HepG2 (cell line): ENCODE data around the gene FBXO24. TPM values are rescaled to one million over a fixed set of nuclear protein-coding genes. Genes with fewer than 3 reads are reported as not detected.

Experiments used
- ARNT2 ChIP-seq: sonication (generic); formaldehyde crosslinking; IDR thresholded peaks from 2 replicates; pipeline ENCODE4 v1.8.0; 2022; ENCODE audit warnings: mild to moderate bottlenecking, low read depth, missing genetic modification reagents, moderate library complexity
- DRAP1 ChIP-seq: IDR thresholded peaks from 2 replicates; pipeline ENCODE4 v1.6.1; 2016; ENCODE audit warnings: missing genetic modification reagents, missing compliant biosample characterization
- GLI4 ChIP-seq: sonication (generic); formaldehyde crosslinking; IDR thresholded peaks from 2 replicates; pipeline ENCODE4 v1.5.1; 2020; ENCODE audit warnings: missing genetic modification reagents, mild to moderate bottlenecking, moderate library complexity, borderline replicate concordance
- MED8 ChIP-seq: sonication (generic); formaldehyde crosslinking; IDR thresholded peaks from 2 replicates; pipeline ENCODE4 v1.8.1; 2023; ENCODE audit warnings: mild to moderate bottlenecking, missing genetic modification reagents; ENCODE audit not compliant: insufficient replicate concordance
- TARDBP ChIP-seq: sonication (generic); formaldehyde crosslinking; IDR thresholded peaks from 2 replicates; pipeline ENCODE4 v1.8.0; 2022; ENCODE audit warnings: mild to moderate bottlenecking, missing genetic modification reagents
- TCF7 ChIP-seq: sonication (generic); IDR thresholded peaks from 2 replicates; pipeline ENCODE4 v1.6.1; 2016; ENCODE audit warnings: antibody characterized with exemption, low read depth
- TEAD3 ChIP-seq: optimal IDR thresholded peaks from 2 replicates; pipeline ENCODE3; 2016; ENCODE audit warnings: borderline replicate concordance
- TFDP1 ChIP-seq: IDR thresholded peaks from 2 replicates; pipeline ENCODE4 v1.6.1; 2016; ENCODE audit warnings: missing compliant biosample characterization, missing genetic modification reagents, borderline replicate concordance
- ZBTB10 ChIP-seq: sonication (generic); formaldehyde crosslinking; IDR thresholded peaks from 2 replicates; pipeline ENCODE4 v1.4.0; 2020; ENCODE audit warnings: missing genetic modification reagents, borderline replicate concordance
- ZBTB21 ChIP-seq: sonication (generic); formaldehyde crosslinking; IDR thresholded peaks from 2 replicates; pipeline ENCODE4 v1.4.0; 2020; ENCODE audit warnings: missing genetic modification reagents
- ZNF235 ChIP-seq: sonication (generic); formaldehyde crosslinking; IDR thresholded peaks from 2 replicates; pipeline ENCODE4 v1.8.1; 2023; ENCODE audit warnings: mild to moderate bottlenecking, missing genetic modification reagents, borderline replicate concordance
- ZNF30 ChIP-seq: sonication (generic); formaldehyde crosslinking; IDR thresholded peaks from 2 replicates; pipeline ENCODE4 v1.5.0; 2020; ENCODE audit warnings: mild to moderate bottlenecking, missing genetic modification reagents
- ZNF674 ChIP-seq: sonication (generic); formaldehyde crosslinking; IDR thresholded peaks from 2 replicates; pipeline ENCODE4 v1.5.0; 2020; ENCODE audit warnings: low read depth, mild to moderate bottlenecking, missing genetic modification reagents
- ZUFSP ChIP-seq: sonication (generic); formaldehyde crosslinking; IDR thresholded peaks from 2 replicates; pipeline ENCODE4 v1.9.0; 2021; ENCODE audit warnings: missing genetic modification reagents, mild to moderate bottlenecking, borderline replicate concordance
- polyA plus RNA-seq, 8 experiments: library from polyadenylated mRNA; depleted of rRNA in 3 of 8; stranded (reverse) in 7 of 8; unstranded in 1 of 8; fragments of >200 nt; fragmentation: Illumina TruSeq in 4 of 8; extraction: Trizol in 4 of 8; gene quantifications; 2 replicates each; pipeline versions ENCODE4 v1.2.1 to v1.2.3, GENCODE V29; 2011 to 2016; ENCODE audit warnings: low read depth in 4 of 8, missing spikeins in 1 of 8, mixed read lengths in 1 of 8; ENCODE audit not compliant: insufficient read depth in 1 of 8
- total RNA-seq, 5 experiments: library from RNA; depleted of rRNA; stranded (reverse); fragments of >200 nt; fragmentation: Illumina TruSeq; extraction: Trizol; gene quantifications; 2 replicates each; pipeline ENCODE4 v1.2.3, GENCODE V29; 2016; ENCODE audit warnings: low read depth in 1 of 5
- TF ChIP-seq, protein P1 (sequence below): sonication (generic); formaldehyde crosslinking; IDR thresholded peaks from 2 replicates; pipeline ENCODE4 v1.5.0; 2020; ENCODE audit warnings: mild to moderate bottlenecking, missing genetic modification reagents, borderline replicate concordance
- TF ChIP-seq, protein P2 (sequence below): sonication (generic); formaldehyde crosslinking; IDR thresholded peaks from 2 replicates; pipeline ENCODE4 v1.8.0; 2023; ENCODE audit warnings: mild to moderate bottlenecking, missing genetic modification reagents

FBXO24 gene
- total and polyA plus RNA-seq, 2 of the 13 experiments (the other 11 are each of a cell fraction or from before 2014, with no cell fraction given): 0.20 to 0.55 TPM

DNA sequence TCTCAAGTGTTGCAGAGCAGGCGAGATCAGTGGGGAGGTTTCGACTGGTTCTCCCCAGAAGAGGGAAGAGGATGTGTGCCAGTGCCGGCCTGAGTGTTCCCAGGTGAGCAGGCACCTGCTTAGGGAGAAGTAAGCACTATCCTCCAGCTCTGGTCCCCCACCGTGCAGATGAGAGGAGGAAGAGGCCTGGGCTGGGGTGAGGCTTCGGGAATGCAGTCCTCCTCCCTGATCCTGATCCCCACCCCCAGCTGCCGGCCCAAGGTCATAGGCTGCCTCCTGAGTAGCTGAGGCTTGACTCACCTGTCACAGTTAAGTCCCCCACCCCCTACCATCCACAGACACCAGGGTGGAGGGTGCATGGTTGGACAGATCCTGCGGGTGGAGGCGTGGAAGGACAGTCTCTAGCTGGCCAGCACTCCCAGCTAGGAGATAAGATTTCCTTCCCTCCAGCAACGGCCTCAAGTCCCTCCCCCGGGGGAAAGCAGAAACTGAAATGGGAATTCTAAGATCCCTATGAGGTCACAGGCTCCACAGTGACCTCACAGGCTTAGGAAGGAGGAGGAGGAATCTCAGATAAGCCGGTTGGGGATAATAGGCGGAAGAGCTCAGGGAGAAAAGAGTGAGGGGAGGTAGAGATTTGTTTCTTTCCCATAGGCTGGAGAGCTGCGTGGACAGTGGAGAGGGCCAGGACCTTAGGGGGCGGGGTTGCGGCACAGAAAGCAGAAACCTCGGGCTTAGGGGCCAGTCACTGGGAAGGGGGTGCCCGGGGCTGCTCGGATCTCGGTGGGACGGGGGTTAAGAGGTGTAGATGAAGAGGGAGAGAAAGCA lies 1.2 kb upstream of the FBXO24 start (continued):
- TF ChIP-seq, protein P1, sequence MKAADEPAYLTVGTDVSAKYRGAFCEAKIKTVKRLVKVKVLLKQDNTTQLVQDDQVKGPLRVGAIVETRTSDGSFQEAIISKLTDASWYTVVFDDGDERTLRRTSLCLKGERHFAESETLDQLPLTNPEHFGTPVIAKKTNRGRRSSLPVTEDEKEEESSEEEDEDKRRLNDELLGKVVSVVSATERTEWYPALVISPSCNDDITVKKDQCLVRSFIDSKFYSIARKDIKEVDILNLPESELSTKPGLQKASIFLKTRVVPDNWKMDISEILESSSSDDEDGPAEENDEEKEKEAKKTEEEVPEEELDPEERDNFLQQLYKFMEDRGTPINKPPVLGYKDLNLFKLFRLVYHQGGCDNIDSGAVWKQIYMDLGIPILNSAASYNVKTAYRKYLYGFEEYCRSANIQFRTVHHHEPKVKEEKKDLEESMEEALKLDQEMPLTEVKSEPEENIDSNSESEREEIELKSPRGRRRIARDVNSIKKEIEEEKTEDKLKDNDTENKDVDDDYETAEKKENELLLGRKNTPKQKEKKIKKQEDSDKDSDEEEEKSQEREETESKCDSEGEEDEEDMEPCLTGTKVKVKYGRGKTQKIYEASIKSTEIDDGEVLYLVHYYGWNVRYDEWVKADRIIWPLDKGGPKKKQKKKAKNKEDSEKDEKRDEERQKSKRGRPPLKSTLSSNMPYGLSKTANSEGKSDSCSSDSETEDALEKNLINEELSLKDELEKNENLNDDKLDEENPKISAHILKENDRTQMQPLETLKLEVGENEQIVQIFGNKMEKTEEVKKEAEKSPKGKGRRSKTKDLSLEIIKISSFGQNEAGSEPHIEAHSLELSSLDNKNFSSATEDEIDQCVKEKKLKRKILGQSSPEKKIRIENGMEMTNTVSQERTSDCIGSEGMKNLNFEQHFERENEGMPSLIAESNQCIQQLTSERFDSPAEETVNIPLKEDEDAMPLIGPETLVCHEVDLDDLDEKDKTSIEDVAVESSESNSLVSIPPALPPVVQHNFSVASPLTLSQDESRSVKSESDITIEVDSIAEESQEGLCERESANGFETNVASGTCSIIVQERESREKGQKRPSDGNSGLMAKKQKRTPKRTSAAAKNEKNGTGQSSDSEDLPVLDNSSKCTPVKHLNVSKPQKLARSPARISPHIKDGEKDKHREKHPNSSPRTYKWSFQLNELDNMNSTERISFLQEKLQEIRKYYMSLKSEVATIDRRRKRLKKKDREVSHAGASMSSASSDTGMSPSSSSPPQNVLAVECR (CRISPR knock-in tag): no peak
- TF ChIP-seq ARNT2 (no peak), GLI4 (CRISPR knock-in tag) (no peak), TCF7 (no peak), MED8 (CRISPR knock-in tag) (no peak), DRAP1 (CRISPR knock-in tag) (no peak), ZNF235 (CRISPR knock-in tag) (no peak), ZBTB10 (CRISPR knock-in tag) (0 out of 2 replicates have a peak, but pooled peaks have one; percentile 3), TARDBP (CRISPR knock-in tag) (no peak), TEAD3 (CRISPR knock-in tag) (peak; percentile 18), ZNF674 (CRISPR knock-in tag) (no peak), ZBTB21 (CRISPR knock-in tag) (peak; percentile 82), ZUFSP (no peak), ZNF30 (CRISPR knock-in tag) (no peak), TFDP1 (no peak)
- TF ChIP-seq, protein P2, sequence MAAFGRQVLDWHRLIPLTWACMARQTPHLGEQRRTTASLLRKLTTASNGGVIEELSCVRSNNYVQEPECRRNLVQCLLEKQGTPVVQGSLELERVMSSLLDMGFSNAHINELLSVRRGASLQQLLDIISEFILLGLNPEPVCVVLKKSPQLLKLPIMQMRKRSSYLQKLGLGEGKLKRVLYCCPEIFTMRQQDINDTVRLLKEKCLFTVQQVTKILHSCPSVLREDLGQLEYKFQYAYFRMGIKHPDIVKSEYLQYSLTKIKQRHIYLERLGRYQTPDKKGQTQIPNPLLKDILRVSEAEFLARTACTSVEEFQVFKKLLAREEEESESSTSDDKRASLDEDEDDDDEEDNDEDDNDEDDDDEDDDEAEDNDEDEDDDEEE (CRISPR knock-in tag): no peak
